HepG2 (cell line): ENCODE results near the gene ZKSCAN3. TPM values are rescaled to one million over a fixed set of nuclear protein-coding genes. Genes with fewer than 3 reads are reported as not detected.

Experiments
- ARNT2 ChIP-seq: sonication (generic); formaldehyde crosslinking; IDR thresholded peaks from 2 replicates; pipeline ENCODE4 v1.8.0; 2022; ENCODE audit warnings: mild to moderate bottlenecking, low read depth, missing genetic modification reagents, moderate library complexity
- ASH2L ChIP-seq: fragments of 300-600, 200-600 bp; sonication (generic); IDR thresholded peaks from 2 replicates; pipeline ENCODE4 v1.7.0; 2017; ENCODE audit warnings: low read depth, mild to moderate bottlenecking, moderate library complexity, mixed read lengths, low read length; ENCODE audit not compliant: insufficient read length
- ATF2 ChIP-seq: sonication (generic); formaldehyde crosslinking; IDR thresholded peaks from 2 replicates; pipeline ENCODE4 v1.4.0; 2020; ENCODE audit warnings: missing genetic modification reagents
- ATRX ChIP-seq: sonication (generic); formaldehyde crosslinking; IDR thresholded peaks from 2 replicates; pipeline ENCODE4 v1.4.0; 2020; ENCODE audit warnings: missing genetic modification reagents, borderline replicate concordance
- HINFP ChIP-seq: sonication (generic); formaldehyde crosslinking; IDR thresholded peaks from 2 replicates; pipeline ENCODE4 v1.4.0; 2020; ENCODE audit warnings: low read depth, mild to moderate bottlenecking, missing genetic modification reagents
- KDM6A ChIP-seq: IDR thresholded peaks from 2 replicates; pipeline ENCODE4 v1.6.1; 2016; ENCODE audit warnings: low read depth
- NFE2 ChIP-seq: sonication (generic); formaldehyde crosslinking; IDR thresholded peaks from 2 replicates; pipeline ENCODE4 v1.4.0; 2020; ENCODE audit warnings: missing genetic modification reagents
- NFKB2 ChIP-seq: sonication (generic); formaldehyde crosslinking; IDR thresholded peaks from 2 replicates; pipeline ENCODE4 v1.4.0; 2020; ENCODE audit warnings: missing genetic modification reagents, borderline replicate concordance
- SALL2 ChIP-seq: sonication (generic); formaldehyde crosslinking; IDR thresholded peaks from 2 replicates; pipeline ENCODE4 v1.8.1; 2023; ENCODE audit warnings: mild to moderate bottlenecking, missing genetic modification reagents, inconsistent platforms
- SIX4 ChIP-seq: sonication (generic); formaldehyde crosslinking; IDR thresholded peaks from 2 replicates; pipeline ENCODE4 v1.4.0; 2020; ENCODE audit warnings: missing genetic modification reagents
- TCF12 ChIP-seq, 2 experiments: fragments of 450-650 bp in 1 of 2; sonication (generic) in 1 of 2; formaldehyde crosslinking in 1 of 2; IDR thresholded peaks; 2 replicates each; pipeline versions ENCODE4 v1.6.1 to v1.8.0; 2017 to 2022; ENCODE audit warnings: antibody characterized with exemption in 1 of 2, mild to moderate bottlenecking in 1 of 2, missing genetic modification reagents in 1 of 2, moderate library complexity in 1 of 2
- THAP7 ChIP-seq: sonication (generic); formaldehyde crosslinking; IDR thresholded peaks from 2 replicates; pipeline ENCODE4 v1.8.1; 2023; ENCODE audit warnings: mild to moderate bottlenecking, missing genetic modification reagents
- WIZ ChIP-seq: sonication (generic); formaldehyde crosslinking; IDR thresholded peaks from 2 replicates; pipeline ENCODE4 v1.5.1; 2020; ENCODE audit warnings: mild to moderate bottlenecking, missing genetic modification reagents
- YEATS4 ChIP-seq: sonication (generic); formaldehyde crosslinking; IDR thresholded peaks from 2 replicates; pipeline ENCODE4 v1.4.0; 2020; ENCODE audit warnings: missing genetic modification reagents, borderline replicate concordance
- ZFP37 ChIP-seq: sonication (generic); formaldehyde crosslinking; IDR thresholded peaks from 2 replicates; pipeline ENCODE4 v1.4.0; 2020; ENCODE audit warnings: missing genetic modification reagents, borderline replicate concordance
- ZFP41 ChIP-seq: sonication (generic); formaldehyde crosslinking; IDR thresholded peaks from 2 replicates; pipeline ENCODE4 v1.4.0; 2020; ENCODE audit warnings: mild to moderate bottlenecking, missing genetic modification reagents, borderline replicate concordance
- ZFP91 ChIP-seq: sonication (generic); formaldehyde crosslinking; IDR thresholded peaks from 2 replicates; pipeline ENCODE4 v1.9.0; 2022; ENCODE audit warnings: missing genetic modification reagents, mild to moderate bottlenecking, borderline replicate concordance
- ZMYM2 ChIP-seq: sonication (generic); formaldehyde crosslinking; IDR thresholded peaks from 2 replicates; pipeline ENCODE4 v1.8.0; 2022; ENCODE audit warnings: mild to moderate bottlenecking, missing genetic modification reagents
- ZMYM4 ChIP-seq: sonication (generic); formaldehyde crosslinking; IDR thresholded peaks from 2 replicates; pipeline ENCODE4 v1.8.1; 2023; ENCODE audit warnings: mild to moderate bottlenecking, missing genetic modification reagents
- ZNF564 ChIP-seq: sonication (generic); formaldehyde crosslinking; IDR thresholded peaks from 2 replicates; pipeline ENCODE4 v1.8.1; 2023; ENCODE audit warnings: mild to moderate bottlenecking, missing genetic modification reagents
- ZNF737 ChIP-seq: sonication (generic); formaldehyde crosslinking; IDR thresholded peaks from 2 replicates; pipeline ENCODE4 v1.5.0; 2020; ENCODE audit warnings: missing genetic modification reagents, mild to moderate bottlenecking, borderline replicate concordance
- ZNF740 ChIP-seq: sonication (generic); formaldehyde crosslinking; IDR thresholded peaks from 2 replicates; pipeline ENCODE4 v1.4.0; 2020; ENCODE audit warnings: missing genetic modification reagents
- ZNF746 ChIP-seq: sonication (generic); formaldehyde crosslinking; IDR thresholded peaks from 2 replicates; pipeline ENCODE4 v1.8.0; 2022; ENCODE audit warnings: mild to moderate bottlenecking, missing genetic modification reagents
- ZNF878 ChIP-seq: sonication (generic); formaldehyde crosslinking; IDR thresholded peaks from 2 replicates; pipeline ENCODE4 v1.8.1; 2023; ENCODE audit warnings: mild to moderate bottlenecking, missing genetic modification reagents, moderate library complexity
- ZNF883 ChIP-seq: sonication (generic); formaldehyde crosslinking; IDR thresholded peaks from 2 replicates; pipeline ENCODE4 v1.5.1; 2020; ENCODE audit warnings: mild to moderate bottlenecking, missing genetic modification reagents; ENCODE audit errors: not compliant biosample characterization
- polyA plus RNA-seq, 8 experiments: library from polyadenylated mRNA; depleted of rRNA in 3 of 8; stranded (reverse) in 7 of 8; unstranded in 1 of 8; fragments of >200 nt; fragmentation: Illumina TruSeq in 4 of 8; extraction: Trizol in 4 of 8; gene quantifications; 2 replicates each; pipeline versions ENCODE4 v1.2.1 to v1.2.3, GENCODE V29; 2011 to 2016; ENCODE audit warnings: low read depth in 4 of 8, missing spikeins in 1 of 8, mixed read lengths in 1 of 8; ENCODE audit not compliant: insufficient read depth in 1 of 8
- total RNA-seq, 5 experiments: library from RNA; depleted of rRNA; stranded (reverse); fragments of >200 nt; fragmentation: Illumina TruSeq; extraction: Trizol; gene quantifications; 2 replicates each; pipeline ENCODE4 v1.2.3, GENCODE V29; 2016; ENCODE audit warnings: low read depth in 1 of 5

Gene ZKSCAN3
- total and polyA plus RNA-seq, 2 of the 13 experiments (the other 11 are each of a cell fraction or from before 2014, with no cell fraction given), result 3.3 to 7.4 TPM

- TF ChIP-seq KDM6A (CRISPR knock-in tag) (peak; percentile 85; the same call in 1 of the 2 replicates), ZNF564 (CRISPR knock-in tag) (no peak), ZFP37 (CRISPR knock-in tag) (peak; percentile 15; the same call in 1 of the 2 replicates), NFE2 (CRISPR knock-in tag) (no peak), ZNF737 (CRISPR knock-in tag) (peak; percentile 72; the same call in 1 of the 2 replicates), ZMYM4 (CRISPR knock-in tag) (peak; percentile 89), HINFP (CRISPR knock-in tag) (peak; percentile 81; the same call in 1 of the 2 replicates), ZNF878 (CRISPR knock-in tag) (no peak), SIX4 (no peak; the same call in 1 of the 2 replicates), ASH2L (peak; percentile 56), ATRX (CRISPR knock-in tag) (no peak), ATF2 (CRISPR knock-in tag) (no peak), NFKB2 (CRISPR knock-in tag) (no peak), ZFP91 (no peak), TCF12 (IDR thresholded peaks at IDR 0.05) (no peak), TCF12 (CRISPR knock-in tag; IDR thresholded peaks at IDR 0.05) (no peak), ZNF746 (CRISPR knock-in tag) (no peak), SALL2 (CRISPR knock-in tag) (no peak), ZMYM2 (CRISPR knock-in tag) (no peak), ZNF883 (CRISPR knock-in tag) (peak; percentile 70), ARNT2 (CRISPR knock-in tag) (no peak), ZFP41 (CRISPR knock-in tag) (no peak), ZNF740 (CRISPR knock-in tag) (no peak), WIZ (CRISPR knock-in tag) (no peak), YEATS4 (CRISPR knock-in tag) (peak; percentile 65; the same call in 1 of the 2 replicates), THAP7 (no peak)
Measured at GRCh38 chr6:28323813-28324424, 25.8 kb upstream of the ZKSCAN3 start (continued).
